ENCODE data around the gene MAGOH.
"Not testable (repeated sequence)": the region's sequence is repeated elsewhere in the genome, so short reads cannot be mapped to it uniquely, and the experiment has no call there.

The MAGOH gene

GRCh38 chr1:53242381-53242780, 4.1 kb upstream of the MAGOH start:
- no peak overlapping the region for H2AFZ ChIP-seq (ENCODE audit: low read depth, low read length)
- no peaks in the 10 kb centered on the region for H3K27me3 ChIP-seq (ENCODE audit: insufficient read depth, low read length)
- no peaks in the 10 kb centered on the region for H3K9me3 ChIP-seq (ENCODE audit: low read length)
- H3K36me3 ChIP-seq (ENCODE audit: insufficient read depth, low read length), result peaks cover 13% of the 10 kb centered on the region
- no peak overlapping the region for H3K4me3 ChIP-seq (ENCODE audit: low read length)
- H3K4me1 ChIP-seq (ENCODE audit: insufficient read depth, low read length), result peaks cover 9% of the 10 kb centered on the region

- H3K4me3 ChIP-seq (ENCODE audit: low read length), result no peak overlapping the region
Measured at GRCh38 chr1:53241828-53242227, 3.5 kb upstream of the MAGOH start.

GRCh38 chr1:53237638-53238037, 680 bp downstream of the MAGOH start:
- Histone ChIP-seq H3K9me3 (ENCODE audit: low read length) (no peaks in the 10 kb centered on the region), H2AFZ (ENCODE audit: low read depth, low read length) (peak overlapping the region; percentile 37), H3K36me3 (ENCODE audit: insufficient read depth, low read length) (peaks cover 30% of the 10 kb centered on the region), H3K4me3 (ENCODE audit: low read length) (peak overlapping the region; percentile 94), H3K27me3 (ENCODE audit: insufficient read depth, low read length) (no peaks in the 10 kb centered on the region), H3K4me1 (ENCODE audit: insufficient read depth, low read length) (peaks cover 12% of the 10 kb centered on the region)

More at GRCh38 chr1:53241828-53242227, 3.5 kb upstream of the MAGOH start:
- H3K4me1 ChIP-seq (ENCODE audit: insufficient read depth, low read length), result peaks cover 12% of the 10 kb centered on the region
- H3K36me3 ChIP-seq (ENCODE audit: insufficient read depth, low read length), result peaks cover 11% of the 10 kb centered on the region
- H2AFZ ChIP-seq (ENCODE audit: low read depth, low read length), result no peak overlapping the region
- no peaks in the 10 kb centered on the region for H3K27me3 ChIP-seq (ENCODE audit: insufficient read depth, low read length)
- no peaks in the 10 kb centered on the region for H3K9me3 ChIP-seq (ENCODE audit: low read length)

- peak overlapping the region; percentile 84 for H2AFZ ChIP-seq (ENCODE audit: low read depth, low read length)
- H3K4me1 ChIP-seq (ENCODE audit: insufficient read depth, low read length), result peaks cover 14% of the 10 kb centered on the region
- peaks cover 16% of the 10 kb centered on the region for H3K36me3 ChIP-seq (ENCODE audit: insufficient read depth, low read length)
- H3K27me3 ChIP-seq (ENCODE audit: insufficient read depth, low read length), result no peaks in the 10 kb centered on the region
- no peaks in the 10 kb centered on the region for H3K9me3 ChIP-seq (ENCODE audit: low read length)
- H3K4me3 ChIP-seq (ENCODE audit: low read length), result peak overlapping the region; percentile 66
Measured at GRCh38 chr1:53220962-53221286, 17.4 kb downstream of the MAGOH start.

- H3K4me1 ChIP-seq (ENCODE audit: insufficient read depth, low read length), result peaks cover 14% of the 10 kb centered on the region
- H3K36me3 ChIP-seq (ENCODE audit: insufficient read depth, low read length), result peaks cover 21% of the 10 kb centered on the region
- H3K9me3 ChIP-seq (ENCODE audit: low read length), result no peaks in the 10 kb centered on the region
- H3K4me3 ChIP-seq (ENCODE audit: low read length), result peak within 1 kb of the TSS; percentile 66
- H2AFZ ChIP-seq (ENCODE audit: low read depth, low read length), result peak within 1 kb of the TSS; percentile 84
- no peaks in the 10 kb centered on the region for H3K27me3 ChIP-seq (ENCODE audit: insufficient read depth, low read length)
Measured at GRCh38 chr1:53220171-53220961, 18.0 kb downstream of the MAGOH start, which contains the start of gene CZIB. Gene CZIB (minus strand): TSS chr1:53220634. CDS start chr1:53220575, 59 bp downstream.

GRCh38 chr1:53219711-53220110, 18.6 kb downstream of the MAGOH start:
- Histone ChIP-seq H2AFZ (ENCODE audit: low read depth, low read length) (peak overlapping the region; percentile 84), H3K36me3 (ENCODE audit: insufficient read depth, low read length) (peaks cover 23% of the 10 kb centered on the region), H3K9me3 (ENCODE audit: low read length) (no peaks in the 10 kb centered on the region), H3K27me3 (ENCODE audit: insufficient read depth, low read length) (no peaks in the 10 kb centered on the region), H3K4me3 (ENCODE audit: low read length) (peak overlapping the region; percentile 66), H3K4me1 (ENCODE audit: insufficient read depth, low read length) (peaks cover 14% of the 10 kb centered on the region)

GRCh38 chr1:53218201-53218600, 20.1 kb downstream of the MAGOH start:
- Histone ChIP-seq H3K36me3 (ENCODE audit: insufficient read depth, low read length) (peaks cover 33% of the 10 kb centered on the region), H2AFZ (ENCODE audit: low read depth, low read length) (no peak overlapping the region), H3K9me3 (ENCODE audit: low read length) (no peaks in the 10 kb centered on the region), H3K4me1 (ENCODE audit: insufficient read depth, low read length) (peaks cover 14% of the 10 kb centered on the region), H3K4me3 (ENCODE audit: low read length) (no peak overlapping the region), H3K27me3 (ENCODE audit: insufficient read depth, low read length) (no peaks in the 10 kb centered on the region)

- Histone ChIP-seq H3K27me3 (ENCODE audit: insufficient read depth, low read length) (no peaks in the 10 kb centered on the region), H3K9me3 (ENCODE audit: low read length) (no peaks in the 10 kb centered on the region), H3K4me3 (ENCODE audit: low read length) (no peak overlapping the region), H3K4me1 (ENCODE audit: insufficient read depth, low read length) (peaks cover 3% of the 10 kb centered on the region), H2AFZ (ENCODE audit: low read depth, low read length) (no peak overlapping the region), H3K36me3 (ENCODE audit: insufficient read depth, low read length) (peaks cover 59% of the 10 kb centered on the region)
Measured at GRCh38 chr1:53214376-53214940, 23.9 kb downstream of the MAGOH start.

- Histone ChIP-seq H3K36me3 (ENCODE audit: insufficient read depth, low read length) (peaks cover 77% of the 10 kb centered on the region), H3K4me1 (ENCODE audit: insufficient read depth, low read length) (no peaks in the 10 kb centered on the region), H3K4me3 (ENCODE audit: low read length) (no peak overlapping the region), H3K9me3 (ENCODE audit: low read length) (peaks cover 17% of the 10 kb centered on the region), H2AFZ (ENCODE audit: low read depth, low read length) (no peak overlapping the region), H3K27me3 (ENCODE audit: insufficient read depth, low read length) (no peaks in the 10 kb centered on the region)
Measured at GRCh38 chr1:53210954-53211353, 27.4 kb downstream of the MAGOH start.

GRCh38 chr1:53210352-53210751, 28.0 kb downstream of the MAGOH start:
- Histone ChIP-seq H2AFZ (ENCODE audit: low read depth, low read length) (no peak overlapping the region), H3K9me3 (ENCODE audit: low read length) (peaks cover 20% of the 10 kb centered on the region), H3K36me3 (ENCODE audit: insufficient read depth, low read length) (peaks cover 76% of the 10 kb centered on the region), H3K4me3 (ENCODE audit: low read length) (no peak overlapping the region), H3K27me3 (ENCODE audit: insufficient read depth, low read length) (no peaks in the 10 kb centered on the region), H3K4me1 (ENCODE audit: insufficient read depth, low read length) (no peaks in the 10 kb centered on the region)

- Histone ChIP-seq H2AFZ (ENCODE audit: low read depth, low read length) (no peak overlapping the region), H3K4me1 (ENCODE audit: insufficient read depth, low read length) (no peaks in the 10 kb centered on the region), H3K36me3 (ENCODE audit: insufficient read depth, low read length) (peaks cover 86% of the 10 kb centered on the region), H3K27me3 (ENCODE audit: insufficient read depth, low read length) (no peaks in the 10 kb centered on the region), H3K9me3 (ENCODE audit: low read length) (peaks cover 27% of the 10 kb centered on the region), H3K4me3 (ENCODE audit: low read length) (no peak overlapping the region)
Measured at GRCh38 chr1:53207726-53208125, 30.6 kb downstream of the MAGOH start.

GRCh38 chr1:53206735-53207379, 31.5 kb downstream of the MAGOH start:
- Histone ChIP-seq H3K36me3 (ENCODE audit: insufficient read depth, low read length) (peaks cover 90% of the 10 kb centered on the region), H3K4me1 (ENCODE audit: insufficient read depth, low read length) (no peaks in the 10 kb centered on the region), H2AFZ (ENCODE audit: low read depth, low read length) (no peak overlapping the region), H3K27me3 (ENCODE audit: insufficient read depth, low read length) (no peaks in the 10 kb centered on the region), H3K9me3 (ENCODE audit: low read length) (peaks cover 27% of the 10 kb centered on the region), H3K4me3 (ENCODE audit: low read length) (no peak overlapping the region)

- peaks cover 95% of the 10 kb centered on the region for H3K36me3 ChIP-seq (ENCODE audit: insufficient read depth, low read length)
Measured at GRCh38 chr1:53206083-53206685, 32.1 kb downstream of the MAGOH start.

More at GRCh38 chr1:53206083-53206685, 32.1 kb downstream of the MAGOH start:
- not testable (repeated sequence) for H3K4me3 ChIP-seq (ENCODE audit: low read length); H3K27me3 ChIP-seq (ENCODE audit: insufficient read depth, low read length); H3K4me1 ChIP-seq (ENCODE audit: insufficient read depth, low read length); H2AFZ ChIP-seq (ENCODE audit: low read depth, low read length)
- H3K9me3 ChIP-seq (ENCODE audit: low read length), result peaks cover 27% of the 10 kb centered on the region
